CD14-positive monocyte (primary cell): ENCODE measurements around the gene RIMBP2. TPM values are rescaled to one million over a fixed set of nuclear protein-coding genes. Genes with fewer than 3 reads are reported as not detected.

Experiments
- DNase-seq, 3 donors: peaks; one replicate each; pipeline ENCODE4 v3.0.0-alpha.2; 2011 to 2022
- H2AFZ ChIP-seq: 2 replicates; pipeline ENCODE4 v1.6.0; 2012; ENCODE audit warnings: mild to moderate bottlenecking, low read depth, low read length, inconsistent platforms; ENCODE audit not compliant: insufficient read depth, poor library complexity, severe bottlenecking
- H3K27ac ChIP-seq, 2 donors: 1 replicate in 1 of 2; 2 replicates in 1 of 2; pipeline ENCODE4 v1.5.1; 2012 to 2013; ENCODE audit warnings: low read length in 2 of 2, control low read depth in 1 of 2, inconsistent platforms in 1 of 2, low read depth in 1 of 2, mild to moderate bottlenecking in 1 of 2
- H3K27me3 ChIP-seq, 2 donors: one replicate each; pipeline versions ENCODE4 v1.6.0 to v1.6.1; 2011 to 2013; ENCODE audit warnings: low read length in 2 of 2; ENCODE audit not compliant: control insufficient read depth in 2 of 2, insufficient read depth in 2 of 2
- H3K36me3 ChIP-seq, 2 donors: replicated peaks in 1 of 2; 1 replicate in 1 of 2; 2 replicates in 1 of 2; pipeline versions ENCODE4 v1.5.1 to v1.6.1; 2012 to 2013; ENCODE audit warnings: low read length in 2 of 2, control low read depth in 1 of 2, inconsistent platforms in 1 of 2, mild to moderate bottlenecking in 1 of 2; ENCODE audit not compliant: insufficient read depth in 2 of 2, control insufficient read depth in 1 of 2
- H3K4me1 ChIP-seq, 2 donors: 1 replicate in 1 of 2; 2 replicates in 1 of 2; pipeline versions ENCODE4 v1.5.1 to v1.6.1; 2012 to 2013; ENCODE audit warnings: low read length in 2 of 2, control low read depth in 1 of 2, inconsistent platforms in 1 of 2, mild to moderate bottlenecking in 1 of 2, moderate library complexity in 1 of 2; ENCODE audit not compliant: insufficient read depth in 2 of 2, control insufficient read depth in 1 of 2
- H3K4me2 ChIP-seq: replicated peaks from 2 replicates; pipeline ENCODE3; 2012; ENCODE audit warnings: low read length, moderate library complexity, mild to moderate bottlenecking; ENCODE audit not compliant: poor library complexity, severe bottlenecking; ENCODE audit errors: extremely low read depth
- H3K4me3 ChIP-seq, 3 experiments: fragments of 200-600 bp in 1 of 3; sonication (generic) in 1 of 3; replicated peaks in 1 of 3; 1 replicate in 2 of 3; 2 replicates in 1 of 3; pipeline ENCODE4 v1.5.1; 2011 to 2013; ENCODE audit warnings: low read length in 3 of 3, mild to moderate bottlenecking in 3 of 3, control low read depth in 2 of 3, low read depth in 2 of 3, inconsistent platforms in 1 of 3, moderate library complexity in 1 of 3
- H3K79me2 ChIP-seq: 2 replicates; pipeline ENCODE4 v1.6.0; 2012; ENCODE audit warnings: mild to moderate bottlenecking, control low read depth, inconsistent platforms, low read length, moderate library complexity; ENCODE audit not compliant: insufficient read depth
- H3K9ac ChIP-seq: 2 replicates; pipeline ENCODE4 v1.6.0; 2017; ENCODE audit warnings: low read length, mild to moderate bottlenecking; ENCODE audit not compliant: insufficient read depth, poor library complexity, severe bottlenecking
- H3K9me3 ChIP-seq, 2 donors: replicated peaks in 1 of 2; 1 replicate in 1 of 2; 2 replicates in 1 of 2; pipeline versions ENCODE4 v1.5.1 to v1.6.1; 2012 to 2013; ENCODE audit warnings: low read length in 2 of 2, control low read depth in 1 of 2; ENCODE audit not compliant: control insufficient read depth in 1 of 2, insufficient read depth in 1 of 2
- H4K20me1 ChIP-seq: 2 replicates; pipeline ENCODE4 v1.6.0; 2012; ENCODE audit warnings: mild to moderate bottlenecking, low read length, control low read depth, moderate library complexity; ENCODE audit not compliant: insufficient read depth
- H3K27ac Mint-ChIP-seq, 7 donors: one replicate each; pipeline ENCODE4 v1.8.0; 2020; ENCODE audit warnings: mild to moderate bottlenecking in 7 of 7, mixed read lengths in 7 of 7, moderate library complexity in 6 of 7, inconsistent platforms in 2 of 7
- H3K27me3 Mint-ChIP-seq, 3 donors: one replicate each; pipeline ENCODE4 v1.8.0; 2021 to 2022; ENCODE audit warnings: low read depth in 3 of 3, mild to moderate bottlenecking in 3 of 3, mixed read lengths in 3 of 3, moderate library complexity in 3 of 3, inconsistent platforms in 1 of 3
- H3K36me3 Mint-ChIP-seq, 2 donors: one replicate each; pipeline ENCODE4 v1.8.0; 2020; ENCODE audit warnings: mixed read lengths in 2 of 2, inconsistent platforms in 1 of 2, mild to moderate bottlenecking in 1 of 2
- H3K4me1 Mint-ChIP-seq: one replicate; pipeline ENCODE4 v1.8.0; 2020; ENCODE audit warnings: mild to moderate bottlenecking, mixed read lengths
- H3K4me3 Mint-ChIP-seq, 2 donors: one replicate each; pipeline ENCODE4 v1.8.0; 2020; ENCODE audit warnings: mild to moderate bottlenecking in 2 of 2, mixed read lengths in 2 of 2, moderate library complexity in 1 of 2
- H3K9me3 Mint-ChIP-seq, 7 donors: one replicate each; pipeline ENCODE4 v1.8.0; 2020 to 2022; ENCODE audit warnings: mixed read lengths in 7 of 7, mild to moderate bottlenecking in 6 of 7, moderate library complexity in 6 of 7, inconsistent platforms in 2 of 7
- WGBS: methylation state at CpG from one replicate; pipeline ENCODE4 v1.1.5; 2013; ENCODE audit warnings: missing lambda C conversion rate; ENCODE audit not compliant: insufficient coverage; 5-methylcytosine and 5-hydroxymethylcytosine counted together
- intact Hi-C, 2 donors: fragments of 100-400 bp; cut with micrococcal nuclease; formaldehyde crosslinking; loops; one replicate each; pipeline versions ENCODE4 v1.15.0 to v1.15.1; 2023
- polyA plus RNA-seq, 3 donors: library from polyadenylated mRNA; depleted of rRNA in 1 of 3; unstranded in 2 of 3; stranded (reverse) in 1 of 3; fragments of 300-500 nt in 2 of 3; fragments of >200 nt in 1 of 3; fragmentation: Illumina TruSeq in 2 of 3; gene quantifications; 1 replicate in 2 of 3; 2 replicates in 1 of 3; pipeline ENCODE4 v1.2.3, GENCODE V29; 2012 to 2021
- TF ChIP-seq, protein P1 (sequence below): fragments of 200-600 bp; IDR thresholded peaks from one replicate; pipeline ENCODE4 v1.8.0; 2022; ENCODE audit warnings: antibody characterized with exemption, mild to moderate bottlenecking

The RIMBP2 gene
- polyA plus RNA-seq, 3 donors: not detected

DNA sequence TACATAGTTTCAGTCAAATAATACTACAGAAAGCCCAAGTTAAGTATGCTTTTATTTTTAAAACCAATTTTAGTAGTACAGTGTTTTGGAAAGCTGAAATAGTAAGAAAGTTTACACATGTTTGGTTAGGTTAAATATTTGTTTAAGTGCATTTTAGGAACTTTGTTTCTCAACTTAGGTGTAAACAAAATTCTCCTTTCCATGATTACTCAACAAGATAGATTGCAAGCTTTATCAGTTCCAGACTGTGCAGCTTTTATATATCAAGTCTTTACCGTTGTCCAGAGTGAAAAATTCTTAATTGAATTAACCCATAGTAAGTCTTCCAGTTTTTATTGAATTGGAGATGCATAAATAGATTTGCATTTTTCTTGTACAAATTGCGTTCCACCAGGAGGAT is 333.3 kb downstream of the RIMBP2 start:
- Histone ChIP-seq H3K4me1 (no peaks in the 10 kb centered on the region), H3K4me3 (no peak overlapping the region), H2AFZ (no peak overlapping the region), H3K4me2 (no peak overlapping the region), H3K9ac (no peak overlapping the region), H3K79me2 (no peaks in the 10 kb centered on the region), H4K20me1 (no peaks in the 10 kb centered on the region), H3K27ac (no peak overlapping the region), H3K27me3 (no peaks in the 10 kb centered on the region), H3K36me3 (no peaks in the 10 kb centered on the region), H3K9me3 (peaks cover 0 to 3% of the 10 kb centered on the region in 2 donors)
- DNase-seq: no peak
- H3K9me3 Mint-ChIP-seq: peaks cover 0 to 3% (median 0%) of the 10 kb centered on the region in 7 donors
- H3K27ac Mint-ChIP-seq: no peak overlapping the region
- H3K27me3 Mint-ChIP-seq: peaks cover 0 to 1% (median 0%) of the 10 kb centered on the region in 3 donors
- TF ChIP-seq, protein P1, sequence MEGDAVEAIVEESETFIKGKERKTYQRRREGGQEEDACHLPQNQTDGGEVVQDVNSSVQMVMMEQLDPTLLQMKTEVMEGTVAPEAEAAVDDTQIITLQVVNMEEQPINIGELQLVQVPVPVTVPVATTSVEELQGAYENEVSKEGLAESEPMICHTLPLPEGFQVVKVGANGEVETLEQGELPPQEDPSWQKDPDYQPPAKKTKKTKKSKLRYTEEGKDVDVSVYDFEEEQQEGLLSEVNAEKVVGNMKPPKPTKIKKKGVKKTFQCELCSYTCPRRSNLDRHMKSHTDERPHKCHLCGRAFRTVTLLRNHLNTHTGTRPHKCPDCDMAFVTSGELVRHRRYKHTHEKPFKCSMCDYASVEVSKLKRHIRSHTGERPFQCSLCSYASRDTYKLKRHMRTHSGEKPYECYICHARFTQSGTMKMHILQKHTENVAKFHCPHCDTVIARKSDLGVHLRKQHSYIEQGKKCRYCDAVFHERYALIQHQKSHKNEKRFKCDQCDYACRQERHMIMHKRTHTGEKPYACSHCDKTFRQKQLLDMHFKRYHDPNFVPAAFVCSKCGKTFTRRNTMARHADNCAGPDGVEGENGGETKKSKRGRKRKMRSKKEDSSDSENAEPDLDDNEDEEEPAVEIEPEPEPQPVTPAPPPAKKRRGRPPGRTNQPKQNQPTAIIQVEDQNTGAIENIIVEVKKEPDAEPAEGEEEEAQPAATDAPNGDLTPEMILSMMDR: no peak
- H3K36me3 Mint-ChIP-seq: no peaks in the 10 kb centered on the region
- intact Hi-C loops: no loop called here
- H3K4me3 Mint-ChIP-seq: no peak overlapping the region
- WGBS: 83% methylated on average over 1 of the region's 2 CpGs
- no peaks in the 10 kb centered on the region for H3K4me1 Mint-ChIP-seq

DNA sequence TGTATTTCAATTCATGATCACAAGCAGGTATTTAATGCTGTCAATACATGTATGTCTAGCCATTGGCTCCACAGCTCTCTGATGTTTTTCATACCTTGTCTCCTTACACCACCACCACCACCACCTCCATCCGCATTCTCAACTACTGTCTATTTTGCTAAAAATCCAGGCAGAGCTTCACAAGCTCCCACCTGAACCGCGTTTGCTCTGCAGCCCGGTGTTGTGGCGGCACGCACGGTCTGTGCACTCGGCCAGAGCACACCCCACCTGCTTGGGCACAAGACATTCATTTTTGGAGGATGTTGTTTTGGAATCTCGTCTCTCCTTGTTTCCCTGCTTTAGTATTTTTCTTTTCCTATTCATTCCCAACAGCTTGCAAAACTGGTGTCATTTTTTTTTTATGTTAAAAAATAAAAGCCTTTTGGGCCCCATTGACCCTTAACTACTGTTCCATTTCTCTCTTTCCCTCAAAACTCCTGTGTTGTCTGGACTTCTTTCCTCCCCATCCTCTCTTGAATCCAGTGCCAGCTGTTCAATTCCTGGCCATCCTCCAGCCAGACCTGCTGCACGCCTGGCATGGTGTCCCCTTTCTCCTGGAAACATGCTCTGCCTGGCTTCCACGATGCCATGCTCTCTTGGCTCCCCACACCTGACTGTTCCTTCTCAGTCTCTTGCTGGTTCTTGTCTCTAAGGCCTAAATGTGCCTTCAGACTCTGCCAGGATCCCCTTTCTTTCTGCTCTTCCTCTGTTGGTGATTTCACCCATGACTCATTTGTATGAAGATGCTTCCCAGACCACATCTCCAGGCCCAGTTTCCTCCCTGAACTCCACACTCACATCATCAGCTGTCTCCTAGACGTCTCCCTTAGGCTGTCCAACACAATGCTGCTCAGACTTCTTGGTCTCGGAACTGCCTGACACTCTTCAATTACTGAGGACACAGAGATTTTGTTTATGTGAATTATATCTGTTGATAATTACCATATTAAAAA is 340.5 kb downstream of the RIMBP2 start:
- Histone ChIP-seq H3K4me2 (no peak overlapping the region), H3K79me2 (no peaks in the 10 kb centered on the region), H2AFZ (no peak overlapping the region), H4K20me1 (no peaks in the 10 kb centered on the region), H3K27ac (no peak overlapping the region), H3K4me1 (no peaks in the 10 kb centered on the region), H3K27me3 (no peaks in the 10 kb centered on the region), H3K9me3 (no peaks in the 10 kb centered on the region), H3K9ac (no peak overlapping the region), H3K36me3 (no peaks in the 10 kb centered on the region), H3K4me3 (no peak overlapping the region)
- Mint-ChIP-seq H3K4me1 (no peaks in the 10 kb centered on the region), H3K36me3 (no peaks in the 10 kb centered on the region), H3K27ac (no peak overlapping the region), H3K9me3 (no peaks in the 10 kb centered on the region), H3K27me3 (peaks cover 0 to 7% (median 5%) of the 10 kb centered on the region in 3 donors), H3K4me3 (no peak overlapping the region)
- DNase-seq: no peak
- intact Hi-C loops: no loop called here
- 83% methylated on average over 2 of the region's 13 CpGs for WGBS
- TF ChIP-seq, protein P1: no peak
